SKM-1 (cell line): ENCODE data around the gene ITGA8.
"Not testable (repeated sequence)": the region's sequence is repeated elsewhere in the genome, so short reads cannot be mapped to it uniquely, and the experiment has no call there.

Source experiments
- DNase-seq: peaks from one replicate; lab custom pipeline; 2025; ENCODE audit not compliant: unreplicated experiment; lab: John Stamatoyannopoulos, UW

The ITGA8 gene

DNA sequence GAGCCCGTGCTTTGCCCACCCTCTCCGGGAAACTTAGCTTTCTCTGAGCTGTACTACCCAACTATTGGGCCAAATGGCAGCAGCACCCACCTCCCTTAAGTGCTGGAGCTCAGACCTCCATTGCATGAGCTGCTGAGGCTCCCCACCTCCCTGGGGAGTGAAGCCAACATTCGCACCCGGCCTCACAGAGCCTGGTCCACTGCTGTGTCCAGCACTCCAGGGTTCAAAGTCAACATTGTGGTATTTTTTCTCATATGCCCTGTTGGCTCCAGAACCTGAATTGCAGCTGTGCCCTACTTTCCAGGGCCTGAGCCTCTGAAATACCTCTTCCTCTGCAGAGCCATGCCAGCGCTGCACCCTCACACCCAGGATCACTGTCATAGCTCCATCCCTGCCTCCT lies 29.7 kb downstream of the ITGA8 start:
- DNase-seq: no peak

DNA sequence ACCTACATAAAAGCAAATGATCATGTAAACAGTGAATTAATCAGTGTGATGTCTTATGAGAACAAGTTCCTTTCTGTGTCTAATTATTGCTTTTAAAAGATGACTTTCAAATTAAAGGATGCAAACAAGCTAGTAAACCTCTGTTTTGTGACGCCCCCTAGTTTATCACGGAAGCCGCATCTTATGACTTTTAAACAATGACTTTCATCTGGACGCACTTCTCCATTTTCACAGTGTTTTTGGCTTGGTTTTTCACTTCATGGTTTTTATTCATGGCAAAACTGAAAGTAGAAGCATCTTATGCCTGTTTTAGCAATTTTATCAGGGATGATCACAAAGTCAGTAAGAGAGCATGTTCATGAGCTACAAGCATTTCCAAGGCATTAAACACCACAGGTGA lies 35.0 kb downstream of the ITGA8 start:
- DNase-seq: no peak

DNA sequence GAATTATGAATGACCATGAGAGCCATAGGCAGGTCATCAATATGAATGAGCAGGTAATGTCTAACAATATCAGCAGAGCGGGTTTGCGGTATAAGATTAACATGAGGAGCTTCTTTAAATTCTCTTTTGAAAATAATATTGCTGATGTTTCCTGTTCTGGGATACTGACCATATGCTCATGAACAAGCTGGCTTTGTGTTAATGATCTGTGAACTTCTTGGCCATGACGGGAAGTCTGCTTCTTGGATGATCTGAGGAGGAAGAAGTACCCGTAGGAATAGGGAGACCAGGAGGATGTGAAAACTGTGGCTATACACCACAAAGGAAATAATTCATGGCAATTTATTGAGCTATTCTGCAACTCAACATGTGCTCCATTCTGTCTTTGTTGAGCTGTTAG lies 38.6 kb downstream of the ITGA8 start:
- DNase-seq: no peak

GRCh38 chr10:15678851-15679250 lies 40.9 kb downstream of the ITGA8 start:
- no peak for DNase-seq

DNA sequence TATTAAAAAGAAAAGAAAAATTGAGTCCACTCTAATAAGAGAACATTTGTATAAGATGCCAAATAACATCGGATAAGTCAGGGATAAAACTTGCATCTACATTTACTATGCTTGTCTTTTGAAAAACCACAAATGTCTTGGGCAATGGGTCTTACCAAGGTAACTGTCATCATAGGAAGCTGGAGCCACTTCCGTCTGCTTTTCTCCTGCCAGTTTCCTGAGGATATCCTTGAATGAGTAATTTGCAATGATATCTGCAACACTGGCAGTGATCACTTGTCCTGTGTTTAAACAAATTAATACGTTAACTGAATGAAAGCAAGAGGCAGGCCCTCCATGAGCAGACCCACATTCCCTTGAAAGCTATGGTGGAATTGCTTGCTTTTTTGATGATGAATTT lies 47.3 kb downstream of the ITGA8 start:
- peak; percentile 13 for DNase-seq

GRCh38 chr10:15670880-15671279 lies 48.8 kb downstream of the ITGA8 start:
- no peak for DNase-seq

DNA sequence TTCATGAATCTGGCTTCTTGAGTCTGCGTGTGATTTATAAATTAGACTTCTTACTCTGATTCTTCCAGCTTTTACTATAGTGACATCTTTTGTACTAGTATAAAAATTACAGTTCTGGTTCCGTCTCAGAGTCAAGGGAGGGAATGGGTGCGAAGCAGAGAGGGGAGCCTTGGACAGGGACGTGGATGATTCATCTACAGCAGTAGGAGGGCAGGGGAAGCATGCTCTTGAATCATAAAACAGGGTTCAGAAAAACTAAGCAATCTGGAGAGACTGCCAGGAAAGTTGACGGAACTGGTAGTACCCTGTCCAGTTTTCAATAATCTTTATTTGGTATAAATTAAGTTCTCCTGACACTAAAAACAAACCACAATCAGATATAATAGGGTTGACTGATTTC lies 58.1 kb downstream of the ITGA8 start:
- DNase-seq: no peak

- DNase-seq: no peak
Observed at GRCh38 chr10:15660990-15661389, 58.7 kb downstream of the ITGA8 start.

DNA sequence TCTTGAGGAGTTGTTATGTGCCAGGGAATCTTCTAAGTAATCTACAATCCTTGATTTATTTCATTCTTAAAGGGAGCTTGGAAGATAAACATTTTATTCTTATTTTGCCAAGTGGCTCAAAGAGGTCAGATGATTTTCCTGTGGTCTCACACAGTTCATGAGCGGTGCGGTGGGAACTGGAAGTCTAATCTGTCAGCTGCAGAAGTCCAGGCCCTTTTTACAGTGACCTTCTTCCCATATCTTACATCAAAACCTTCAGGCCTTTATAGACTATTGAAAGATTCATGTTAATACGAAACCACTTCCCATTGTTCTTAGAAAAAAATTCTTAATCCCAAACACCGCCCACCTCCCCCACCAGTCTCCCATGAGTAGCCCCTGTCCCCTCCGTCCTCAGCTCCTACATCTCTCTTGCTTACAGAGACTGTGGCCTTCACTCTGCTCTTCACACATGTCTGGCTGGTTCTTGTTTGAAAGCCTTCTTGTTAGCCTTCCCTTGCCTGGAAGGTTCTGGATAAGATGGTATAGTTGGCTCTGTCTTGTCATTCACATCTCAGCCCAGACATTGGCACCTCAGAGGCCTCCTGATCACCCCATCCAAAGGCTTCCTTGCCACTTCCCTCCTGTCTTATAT lies 61.5 kb downstream of the ITGA8 start:
- DNase-seq: no peak

GRCh38 chr10:15652757-15653156 lies 67.0 kb downstream of the ITGA8 start:
- DNase-seq: no peak

DNA sequence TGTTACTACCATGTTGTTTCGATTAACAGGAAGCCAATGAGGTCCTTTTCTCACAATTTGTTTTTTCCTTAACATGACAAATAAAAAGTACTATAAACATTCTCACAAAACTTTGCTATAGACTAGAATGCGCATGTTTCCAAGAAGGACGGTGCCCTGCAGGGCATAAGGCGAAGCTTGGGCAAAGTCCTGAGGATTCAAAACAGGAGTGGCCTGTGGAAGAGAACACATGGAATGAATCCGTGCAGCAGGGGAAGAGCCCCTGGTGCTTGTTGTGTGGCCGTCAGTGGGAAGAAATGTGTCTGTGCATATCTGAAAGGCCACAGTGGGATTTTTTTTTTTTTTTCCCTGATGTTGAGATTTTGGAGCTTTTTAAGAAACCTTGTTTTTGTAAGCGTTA lies 67.6 kb downstream of the ITGA8 start:
- no peak for DNase-seq

DNA sequence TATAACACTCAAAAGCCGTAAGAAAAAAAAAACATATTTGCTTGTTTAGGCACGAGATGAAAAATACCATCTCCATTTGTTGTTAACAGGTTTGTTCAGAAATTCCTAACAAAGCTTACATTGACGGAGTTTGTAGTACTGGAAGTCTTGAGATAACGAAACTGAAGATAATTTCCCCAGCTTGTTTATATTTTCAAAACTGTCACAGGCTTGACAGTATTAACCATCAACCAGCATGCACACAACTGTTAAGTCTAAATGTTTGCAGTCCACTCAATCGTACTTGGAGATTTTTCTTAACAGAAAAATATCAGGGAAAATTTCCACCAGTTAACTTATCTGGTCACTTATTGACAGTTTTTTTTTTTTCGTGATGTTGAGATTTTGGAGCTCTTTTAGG lies 68.5 kb downstream of the ITGA8 start:
- no peak for DNase-seq

- no peak for DNase-seq
Observed at GRCh38 chr10:15642095-15642494, 77.6 kb downstream of the ITGA8 start.

DNA sequence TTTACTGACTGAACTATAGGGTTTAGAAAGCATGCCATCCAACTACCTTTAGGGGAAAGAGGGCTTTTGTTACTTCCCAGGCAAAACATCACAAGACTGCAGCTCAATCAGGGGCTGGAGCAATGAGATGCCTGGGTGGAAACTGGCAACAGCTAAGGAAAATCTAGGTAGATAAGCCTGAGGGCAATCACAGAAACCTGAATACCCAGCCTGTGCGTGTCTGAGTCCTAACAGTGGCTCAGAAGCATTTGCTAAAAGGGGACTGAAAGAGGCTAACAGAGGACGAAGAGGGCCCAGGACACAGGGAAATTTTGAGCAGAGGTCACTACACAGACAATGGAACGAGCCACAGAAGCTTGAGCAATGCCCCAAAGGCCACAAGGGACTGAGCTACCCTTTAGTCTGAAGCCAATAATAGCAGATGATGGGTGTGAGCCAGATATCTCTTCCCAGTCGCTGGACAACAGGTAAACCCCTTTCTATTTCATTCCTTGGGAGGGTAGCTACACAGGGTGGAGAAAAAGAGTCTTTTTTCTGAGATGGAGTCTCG lies 79.1 kb downstream of the ITGA8 start:
- DNase-seq: no peak

- DNase-seq: no peak
Observed at GRCh38 chr10:15636446-15636845, 83.3 kb downstream of the ITGA8 start.

GRCh38 chr10:15632456-15633091 lies 87.1 kb downstream of the ITGA8 start:
- no peak for DNase-seq

GRCh38 chr10:15631205-15631604 lies 88.5 kb downstream of the ITGA8 start:
- DNase-seq: not testable (repeated sequence)

DNA sequence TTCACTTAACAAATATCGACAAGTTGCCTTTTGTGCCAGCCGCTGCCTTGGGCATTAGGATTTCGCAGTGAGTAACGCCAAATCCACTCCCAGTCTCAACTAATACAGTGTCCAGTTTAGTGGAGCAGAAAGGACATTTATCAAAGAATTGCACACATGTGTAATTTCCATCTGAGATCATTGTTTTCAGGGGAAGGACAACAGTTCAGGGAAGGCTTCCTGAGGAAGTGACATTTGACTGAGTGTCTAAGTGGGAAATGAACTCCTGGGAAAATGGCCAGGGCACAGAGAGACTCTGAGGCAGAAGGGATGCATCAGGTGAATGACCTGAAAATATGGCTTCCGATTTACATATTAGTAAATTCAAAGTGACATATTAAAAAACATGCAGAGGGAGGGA lies 89.4 kb downstream of the ITGA8 start:
- DNase-seq: no peak

DNA sequence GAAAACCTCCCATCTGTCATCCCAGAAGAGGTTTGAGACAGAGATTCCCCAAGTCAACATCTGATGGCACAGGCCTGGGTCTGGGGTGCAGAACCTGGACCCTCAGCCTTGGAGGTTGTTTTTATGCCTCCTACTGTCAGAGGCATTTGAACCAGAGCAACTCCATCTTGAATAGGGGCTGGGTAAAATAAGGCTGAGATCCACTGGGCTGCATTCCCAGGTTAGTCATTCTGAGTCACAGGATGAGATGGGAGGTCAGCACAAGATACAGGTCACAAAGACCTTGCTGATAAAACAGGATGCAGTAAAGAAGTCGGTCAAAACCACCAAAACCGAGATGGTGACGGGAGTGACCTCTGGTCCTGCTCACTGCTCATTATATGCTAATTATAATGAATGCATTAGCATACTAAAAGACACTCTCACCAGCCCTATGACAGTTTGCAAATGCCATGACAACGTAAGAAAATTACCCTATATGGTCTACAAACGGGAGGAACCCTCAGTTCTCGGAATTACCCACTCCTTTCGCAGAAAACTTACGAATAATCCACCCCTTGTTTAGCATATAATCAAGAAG lies 92.0 kb downstream of the ITGA8 start:
- no peak for DNase-seq

- DNase-seq: no peak
Observed at GRCh38 chr10:15626937-15627336, 92.8 kb downstream of the ITGA8 start.

- no peak for DNase-seq
Observed at GRCh38 chr10:15625261-15625660, 94.5 kb downstream of the ITGA8 start.

DNA sequence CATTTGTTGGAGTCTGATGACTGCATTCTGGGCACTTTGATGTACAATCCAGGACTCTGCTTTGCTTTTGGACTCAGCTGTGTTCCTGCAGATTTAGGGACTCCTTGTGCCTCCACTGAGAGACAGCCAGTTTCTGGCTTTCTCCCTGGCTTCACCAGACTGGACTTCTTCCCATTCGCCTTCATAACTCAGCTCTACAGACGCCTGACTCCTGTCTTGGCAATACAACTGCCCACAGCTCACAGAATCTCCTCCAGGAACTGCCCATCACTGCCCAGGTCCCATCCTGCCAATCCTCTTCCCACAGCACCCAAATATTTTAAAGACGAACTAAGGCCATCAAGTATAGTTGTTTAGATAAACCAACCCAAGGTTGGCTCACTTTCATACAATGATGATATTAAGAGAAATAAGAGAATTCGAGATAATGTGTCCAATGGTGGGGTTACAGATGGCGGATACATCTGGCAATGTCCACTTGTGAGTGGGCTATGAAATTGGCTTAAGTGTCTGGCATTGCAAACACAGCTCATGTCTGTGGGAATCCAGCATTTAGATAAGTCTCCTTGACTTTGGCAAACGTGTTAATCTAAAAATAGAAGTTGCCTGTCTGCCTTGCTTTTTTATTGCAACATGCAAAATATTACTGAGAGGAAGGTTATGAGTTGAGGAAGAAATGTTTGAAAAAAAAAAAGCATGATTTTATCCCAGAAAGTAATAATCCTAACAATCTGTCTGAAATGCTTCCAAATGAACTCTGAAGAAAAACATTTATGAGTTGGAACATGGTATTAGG lies 95.1 kb downstream of the ITGA8 start:
- DNase-seq: no peak
